LNCaP clone FGC (cell line): Measurements from ENCODE around the gene ARHGAP22.

Experiments
- DNase-seq: peaks from one replicate; pipeline ENCODE4 v3.0.0-alpha.2; 2011; ENCODE audit warnings: low read depth
- H3K4me3 ChIP-seq: 2 replicates; pipeline ENCODE4 v1.5.1; 2011; ENCODE audit warnings: mild to moderate bottlenecking, low read depth, low read length, control low read depth
- TF ChIP-seq, protein P1 (sequence below): IDR thresholded peaks from 2 replicates; pipeline ENCODE4 v1.5.1; 2012; ENCODE audit warnings: mild to moderate bottlenecking; ENCODE audit not compliant: control insufficient read depth, insufficient read depth; ENCODE audit errors: extremely low read depth

The ARHGAP22 gene

DNA sequence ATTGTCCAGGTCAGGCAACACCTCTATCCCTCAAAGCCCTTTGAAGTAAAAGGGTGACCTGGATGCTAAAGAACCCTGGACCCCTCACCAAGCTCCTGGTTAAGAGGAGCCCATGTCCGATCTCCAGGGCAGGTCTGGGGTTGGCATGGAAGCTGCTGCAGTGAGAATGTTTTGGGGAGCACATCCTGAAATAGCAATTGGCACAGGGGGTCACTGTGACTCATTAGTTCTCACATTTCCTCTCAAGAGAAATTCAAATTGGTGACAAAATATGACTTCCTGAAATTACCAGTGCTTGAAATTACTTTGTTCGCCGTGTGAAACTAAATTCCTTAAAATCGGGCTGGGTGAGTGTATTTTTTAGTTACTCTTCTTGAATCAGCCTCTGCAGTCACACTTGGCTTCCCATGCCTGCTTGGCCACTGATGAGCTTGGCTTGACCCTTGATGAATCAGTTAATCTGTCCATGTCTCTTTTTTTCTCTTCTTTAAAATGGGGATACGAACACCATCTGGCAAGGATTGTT is 18.8 kb upstream of the ARHGAP22 start:
- no peak for DNase-seq
- TF ChIP-seq, protein P1, sequence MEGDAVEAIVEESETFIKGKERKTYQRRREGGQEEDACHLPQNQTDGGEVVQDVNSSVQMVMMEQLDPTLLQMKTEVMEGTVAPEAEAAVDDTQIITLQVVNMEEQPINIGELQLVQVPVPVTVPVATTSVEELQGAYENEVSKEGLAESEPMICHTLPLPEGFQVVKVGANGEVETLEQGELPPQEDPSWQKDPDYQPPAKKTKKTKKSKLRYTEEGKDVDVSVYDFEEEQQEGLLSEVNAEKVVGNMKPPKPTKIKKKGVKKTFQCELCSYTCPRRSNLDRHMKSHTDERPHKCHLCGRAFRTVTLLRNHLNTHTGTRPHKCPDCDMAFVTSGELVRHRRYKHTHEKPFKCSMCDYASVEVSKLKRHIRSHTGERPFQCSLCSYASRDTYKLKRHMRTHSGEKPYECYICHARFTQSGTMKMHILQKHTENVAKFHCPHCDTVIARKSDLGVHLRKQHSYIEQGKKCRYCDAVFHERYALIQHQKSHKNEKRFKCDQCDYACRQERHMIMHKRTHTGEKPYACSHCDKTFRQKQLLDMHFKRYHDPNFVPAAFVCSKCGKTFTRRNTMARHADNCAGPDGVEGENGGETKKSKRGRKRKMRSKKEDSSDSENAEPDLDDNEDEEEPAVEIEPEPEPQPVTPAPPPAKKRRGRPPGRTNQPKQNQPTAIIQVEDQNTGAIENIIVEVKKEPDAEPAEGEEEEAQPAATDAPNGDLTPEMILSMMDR: no peak
- H3K4me3 ChIP-seq: no peak overlapping the region

DNA sequence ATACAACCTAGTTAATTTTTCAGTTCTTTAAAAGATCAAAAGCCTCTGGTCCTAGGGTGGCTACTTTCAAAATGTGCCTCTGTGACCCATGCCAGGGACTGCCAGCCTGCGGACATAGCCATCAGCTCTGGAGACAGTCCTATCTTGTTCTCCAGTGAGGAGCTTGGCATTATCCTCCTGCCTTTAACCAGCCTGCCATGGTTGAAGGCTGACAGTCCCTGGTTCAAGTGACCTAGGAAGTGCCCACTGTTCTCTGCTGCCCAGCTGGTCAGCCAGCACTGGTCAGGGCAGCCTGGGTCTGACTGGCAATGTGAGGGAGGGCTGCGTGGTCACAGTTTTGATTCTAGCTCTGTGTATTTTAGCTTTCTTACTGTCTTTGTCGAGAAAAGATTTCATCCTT is 18.1 kb upstream of the ARHGAP22 start:
- no peak for DNase-seq
- H3K4me3 ChIP-seq: no peak overlapping the region
- TF ChIP-seq, protein P1: no peak

DNA sequence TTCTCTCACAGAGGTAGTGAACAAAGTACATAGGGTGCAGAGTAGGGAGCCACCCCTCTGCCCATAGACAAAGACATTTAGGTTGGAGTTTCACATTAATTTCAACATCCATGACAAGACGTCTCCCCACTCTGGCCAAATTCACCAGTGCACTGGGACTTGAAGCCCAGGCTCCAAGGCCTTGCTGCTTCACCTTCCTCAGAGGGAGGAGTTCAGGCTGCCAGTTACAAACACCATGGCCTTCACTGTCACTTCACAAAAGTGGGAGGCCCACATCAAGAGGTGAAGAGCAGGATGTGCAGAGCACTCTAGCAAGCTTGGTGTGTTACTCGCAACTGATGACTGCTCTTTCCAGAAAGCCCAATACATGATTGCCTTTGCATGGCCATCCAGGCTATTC is 15.8 kb upstream of the ARHGAP22 start:
- TF ChIP-seq, protein P1: no peak
- no peak for DNase-seq
- H3K4me3 ChIP-seq: no peak overlapping the region

DNA sequence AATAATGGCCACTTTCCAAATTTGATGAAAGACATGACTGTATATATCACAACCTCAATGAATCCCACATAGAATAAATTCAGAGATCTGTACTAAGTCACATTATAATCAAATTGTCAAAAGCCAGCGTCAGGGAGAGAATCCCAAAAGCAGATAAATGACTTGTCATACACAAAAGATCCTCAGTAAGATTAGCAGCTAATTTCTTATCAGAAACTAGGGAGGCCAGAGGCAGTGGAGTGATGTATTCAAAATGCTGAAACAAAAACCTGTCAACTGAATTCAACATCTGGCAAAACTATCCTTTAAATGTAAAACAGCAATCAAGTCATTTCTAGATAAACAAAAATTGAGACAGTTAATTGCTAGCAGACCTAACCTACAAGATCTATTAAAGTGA is 11.6 kb upstream of the ARHGAP22 start:
- TF ChIP-seq, protein P1: no peak
- H3K4me3 ChIP-seq: no peak overlapping the region
- no peak for DNase-seq

DNA sequence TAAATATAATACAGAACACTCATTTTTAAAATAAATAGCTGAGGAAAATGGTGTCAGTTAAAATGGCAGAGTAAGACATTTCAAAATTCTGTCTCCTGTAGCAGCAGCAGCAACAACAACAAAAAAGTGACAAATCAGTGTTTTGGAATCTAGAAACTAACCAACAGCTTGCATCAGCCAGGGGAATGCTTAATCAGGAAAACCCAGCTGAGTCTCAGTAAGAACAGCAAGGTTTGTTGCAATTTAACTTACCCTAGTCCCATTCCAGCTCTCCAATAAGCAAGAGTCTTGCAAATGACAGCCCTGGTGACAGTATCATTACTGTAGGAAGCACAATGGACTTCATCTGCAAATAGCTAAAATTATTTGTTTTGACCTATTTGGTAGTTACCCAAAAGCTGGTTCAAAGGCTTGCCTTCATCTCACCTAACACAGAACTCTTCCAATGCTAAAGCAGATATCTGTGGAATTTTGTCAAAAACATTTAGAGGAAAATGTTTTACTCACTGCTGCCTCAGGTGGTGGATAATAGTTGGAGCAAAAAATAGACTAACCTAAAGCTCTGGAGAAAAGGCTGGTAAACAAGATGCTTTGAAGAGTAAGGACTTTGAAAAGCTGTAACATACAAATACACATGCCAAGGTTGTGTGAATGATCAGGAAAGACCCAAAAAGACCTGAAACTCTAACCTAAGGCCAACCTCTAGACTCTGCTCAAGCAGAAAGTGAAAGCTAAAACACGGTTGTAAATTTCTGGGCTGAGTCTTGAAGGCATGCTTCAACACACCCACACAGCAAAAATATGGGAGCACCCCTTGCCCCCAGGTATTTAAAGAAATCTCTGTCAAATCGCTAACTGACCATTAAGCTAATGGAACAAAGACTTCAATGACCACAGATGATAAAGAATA is 9.9 kb upstream of the ARHGAP22 start:
- no peak for DNase-seq
- no peak overlapping the region for H3K4me3 ChIP-seq
- TF ChIP-seq, protein P1: peak; percentile 45

DNA sequence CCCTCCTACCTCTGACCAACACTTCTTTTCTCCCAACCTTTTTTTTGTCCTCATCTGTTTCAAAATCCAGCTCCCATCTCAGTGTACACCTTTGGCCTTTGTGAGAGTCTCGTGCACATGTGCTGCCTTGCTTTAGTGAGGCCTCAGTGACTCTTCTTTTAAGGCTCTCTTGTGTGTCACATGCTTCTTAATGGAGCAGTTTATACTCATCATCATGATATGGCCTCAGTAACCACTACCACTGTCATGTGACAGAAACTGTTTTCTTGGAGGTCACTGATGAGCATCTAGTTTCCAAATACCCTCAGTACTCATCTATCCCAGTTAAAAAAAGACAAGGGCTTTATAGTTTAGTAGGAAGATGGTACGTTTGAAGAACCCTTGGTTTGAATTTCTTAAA is 8.1 kb upstream of the ARHGAP22 start:
- no peak for DNase-seq
- no peak overlapping the region for H3K4me3 ChIP-seq
- TF ChIP-seq, protein P1: no peak
